ENCODE results near the gene TMEM132D. TPM values are rescaled to one million over a fixed set of nuclear protein-coding genes. Genes with fewer than 3 reads are reported as not detected.

Gene TMEM132D
- total RNA-seq, 1 donor from 2014 or later, result 1.1 TPM

- no peak for DNase-seq (ENCODE audit: low spot score)
- no peaks in the 10 kb centered on the region for H3K9me3 Mint-ChIP-seq
Observed at GRCh38 chr12:129854591-129854990, 49.2 kb downstream of the TMEM132D start.

GRCh38 chr12:129851296-129851695 is 52.5 kb downstream of the TMEM132D start:
- no peak for DNase-seq (ENCODE audit: low spot score)
- peaks cover 2% of the 10 kb centered on the region for H3K9me3 Mint-ChIP-seq
- Histone ChIP-seq H3F3A (ENCODE audit: low read depth) (no peaks in the 10 kb centered on the region), H3K4me3 (no peak overlapping the region), H2AFZ (replicated peaks) (no peak overlapping the region), H3K4me1 (no peaks in the 10 kb centered on the region), H3K9me3 (ENCODE audit: low read depth) (no peaks in the 10 kb centered on the region), H3K4me2 (no peak overlapping the region), H3K36me3 (no peaks in the 10 kb centered on the region), H3K27me3 (no peaks in the 10 kb centered on the region), H3K27ac (no peak overlapping the region), H3K9ac (no peak overlapping the region), H4K20me1 (ENCODE audit: low read depth) (no peaks in the 10 kb centered on the region), H3K79me2 (ENCODE audit: low read depth) (no peaks in the 10 kb centered on the region)
- H3K27ac Mint-ChIP-seq, result no peak overlapping the region
- H3K4me3 Mint-ChIP-seq, result no peak overlapping the region
- H3K4me1 Mint-ChIP-seq, result peaks cover 14% of the 10 kb centered on the region
- H3K27me3 Mint-ChIP-seq (ENCODE audit: insufficient read depth, low read depth), result peaks cover 2% of the 10 kb centered on the region
- H3K36me3 Mint-ChIP-seq, result peaks cover 22% of the 10 kb centered on the region
- TF ChIP-seq EZH2 (IDR thresholded peaks at IDR 0.05) (no peak), EZH2phosphoT487 (IDR thresholded peaks at IDR 0.05) (no peak)
- TF ChIP-seq, protein P1, sequence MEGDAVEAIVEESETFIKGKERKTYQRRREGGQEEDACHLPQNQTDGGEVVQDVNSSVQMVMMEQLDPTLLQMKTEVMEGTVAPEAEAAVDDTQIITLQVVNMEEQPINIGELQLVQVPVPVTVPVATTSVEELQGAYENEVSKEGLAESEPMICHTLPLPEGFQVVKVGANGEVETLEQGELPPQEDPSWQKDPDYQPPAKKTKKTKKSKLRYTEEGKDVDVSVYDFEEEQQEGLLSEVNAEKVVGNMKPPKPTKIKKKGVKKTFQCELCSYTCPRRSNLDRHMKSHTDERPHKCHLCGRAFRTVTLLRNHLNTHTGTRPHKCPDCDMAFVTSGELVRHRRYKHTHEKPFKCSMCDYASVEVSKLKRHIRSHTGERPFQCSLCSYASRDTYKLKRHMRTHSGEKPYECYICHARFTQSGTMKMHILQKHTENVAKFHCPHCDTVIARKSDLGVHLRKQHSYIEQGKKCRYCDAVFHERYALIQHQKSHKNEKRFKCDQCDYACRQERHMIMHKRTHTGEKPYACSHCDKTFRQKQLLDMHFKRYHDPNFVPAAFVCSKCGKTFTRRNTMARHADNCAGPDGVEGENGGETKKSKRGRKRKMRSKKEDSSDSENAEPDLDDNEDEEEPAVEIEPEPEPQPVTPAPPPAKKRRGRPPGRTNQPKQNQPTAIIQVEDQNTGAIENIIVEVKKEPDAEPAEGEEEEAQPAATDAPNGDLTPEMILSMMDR (IDR thresholded peaks at IDR 0.05), result no peak

More at GRCh38 chr12:129854591-129854990, 49.2 kb downstream of the TMEM132D start:
- Histone ChIP-seq H3K4me2 (no peak overlapping the region), H3F3A (ENCODE audit: low read depth) (no peaks in the 10 kb centered on the region), H3K9ac (no peak overlapping the region), H3K4me1 (no peaks in the 10 kb centered on the region), H3K36me3 (no peaks in the 10 kb centered on the region), H3K79me2 (ENCODE audit: low read depth) (no peaks in the 10 kb centered on the region), H3K27me3 (no peaks in the 10 kb centered on the region), H3K9me3 (ENCODE audit: low read depth) (no peaks in the 10 kb centered on the region), H3K4me3 (no peak overlapping the region), H2AFZ (replicated peaks) (no peak overlapping the region), H4K20me1 (ENCODE audit: low read depth) (no peaks in the 10 kb centered on the region), H3K27ac (no peak overlapping the region)
- Mint-ChIP-seq H3K36me3 (peaks cover 7% of the 10 kb centered on the region), H3K27ac (no peak overlapping the region), H3K27me3 (ENCODE audit: insufficient read depth, low read depth) (no peaks in the 10 kb centered on the region), H3K4me1 (peaks cover 14% of the 10 kb centered on the region), H3K4me3 (no peak overlapping the region)
- no peak for TF ChIP-seq EZH2 (IDR thresholded peaks at IDR 0.05)
- no peak for TF ChIP-seq EZH2phosphoT487 (IDR thresholded peaks at IDR 0.05)
- TF ChIP-seq, protein P1 (IDR thresholded peaks at IDR 0.05), result no peak

DNA sequence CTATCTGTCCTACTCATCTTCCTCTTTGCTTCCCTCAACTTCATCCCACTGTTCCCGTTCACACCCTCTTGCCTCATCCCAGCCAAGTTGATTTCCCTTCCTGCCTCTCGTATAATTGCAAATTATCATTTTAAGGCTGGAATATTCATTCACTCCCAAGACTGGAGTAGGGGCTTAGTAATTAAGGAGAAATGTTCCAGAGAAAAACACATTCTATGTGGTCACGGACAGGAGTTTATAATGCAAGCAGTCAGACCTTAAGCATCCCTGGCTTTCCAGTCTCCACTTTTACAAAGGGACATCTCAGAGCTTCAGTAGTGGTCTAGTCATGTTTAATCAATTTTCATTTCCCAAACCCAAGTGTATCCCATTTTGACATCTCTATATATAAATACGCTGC is 54.9 kb downstream of the TMEM132D start:
- Mint-ChIP-seq H3K4me1 (peaks cover 17% of the 10 kb centered on the region), H3K27me3 (ENCODE audit: insufficient read depth, low read depth) (peaks cover 2% of the 10 kb centered on the region), H3K27ac (no peak overlapping the region), H3K36me3 (peaks cover 32% of the 10 kb centered on the region), H3K9me3 (peaks cover 3% of the 10 kb centered on the region), H3K4me3 (no peak overlapping the region)
- no peaks in the 10 kb centered on the region for H4K20me1 ChIP-seq (ENCODE audit: low read depth)
- H3K9me3 ChIP-seq (ENCODE audit: low read depth), result no peaks in the 10 kb centered on the region
- no peaks in the 10 kb centered on the region for H3K36me3 ChIP-seq
- TF ChIP-seq, protein P1 (IDR thresholded peaks at IDR 0.05), result no peak
- TF ChIP-seq EZH2 (IDR thresholded peaks at IDR 0.05) (no peak), EZH2phosphoT487 (IDR thresholded peaks at IDR 0.05) (no peak)
- H3K4me2 ChIP-seq, result no peak overlapping the region
- H3K4me1 ChIP-seq, result no peaks in the 10 kb centered on the region
- H3K4me3 ChIP-seq, result no peak overlapping the region
- H3K27ac ChIP-seq, result no peak overlapping the region
- H3K79me2 ChIP-seq (ENCODE audit: low read depth), result no peaks in the 10 kb centered on the region
- H3F3A ChIP-seq (ENCODE audit: low read depth), result no peaks in the 10 kb centered on the region
- no peak for DNase-seq (ENCODE audit: low spot score)
- H2AFZ ChIP-seq (replicated peaks), result no peak overlapping the region
- no peaks in the 10 kb centered on the region for H3K27me3 ChIP-seq
- H3K9ac ChIP-seq, result no peak overlapping the region
